GM12801 (cell line): ENCODE data around the gene ALDH1A2.

Source experiments
- CTCF ChIP-seq: IDR thresholded peaks from one replicate; pipeline ENCODE4 v1.5.1; 2011; ENCODE audit warnings: control low read depth; ENCODE audit not compliant: insufficient read length; ENCODE audit errors: extremely low read depth

ALDH1A2 gene

GRCh38 chr15:58038426-58039078, 27.0 kb downstream of the ALDH1A2 start:
- TF ChIP-seq CTCF = no peak

GRCh38 chr15:58037723-58038301, 27.7 kb downstream of the ALDH1A2 start:
- no peak for TF ChIP-seq CTCF

GRCh38 chr15:58036579-58036978, 28.9 kb downstream of the ALDH1A2 start:
- no peak for TF ChIP-seq CTCF

- no peak for TF ChIP-seq CTCF
Measured at GRCh38 chr15:58026552-58026951, 39.0 kb downstream of the ALDH1A2 start.

- no peak for TF ChIP-seq CTCF
Measured at GRCh38 chr15:58026051-58026450, 39.5 kb downstream of the ALDH1A2 start.

- no peak for TF ChIP-seq CTCF
Measured at GRCh38 chr15:58021332-58022230, 43.9 kb downstream of the ALDH1A2 start.

- TF ChIP-seq CTCF = no peak
Measured at GRCh38 chr15:58019503-58020376, 45.8 kb downstream of the ALDH1A2 start.
